ENCODE results near the gene CCDC33.

Gene CCDC33

GRCh38 chr15:74206801-74207281 lies 29.3 kb upstream of the CCDC33 start:
- H3K9me3 ChIP-seq (ENCODE audit: insufficient read depth, low read length): no peaks in the 10 kb centered on the region
- H3K4me1 ChIP-seq (ENCODE audit: low read length): no peaks in the 10 kb centered on the region
- TF ChIP-seq EZH2phosphoT487 (IDR thresholded peaks at IDR 0.05; ENCODE audit: low read depth) (no peak), CTCF (IDR thresholded peaks at IDR 0.05; ENCODE audit: low read depth, low read length) (no peak)
- no peak overlapping the region for H3K9ac ChIP-seq (ENCODE audit: low read length)
- H2AFZ ChIP-seq (ENCODE audit: low read depth, low read length): no peak overlapping the region
- no peaks in the 10 kb centered on the region for H3K79me2 ChIP-seq (ENCODE audit: low read length)
- peaks cover 18% of the 10 kb centered on the region for H3K27me3 ChIP-seq (ENCODE audit: low read depth, low read length)
- H3K4me3 ChIP-seq (ENCODE audit: low read length): no peak overlapping the region
- no peaks in the 10 kb centered on the region for H3K36me3 ChIP-seq (replicated peaks; ENCODE audit: low read depth, low read length)
- no peaks in the 10 kb centered on the region for H4K20me1 ChIP-seq (ENCODE audit: insufficient read depth, low read length)
- no peak overlapping the region for H3K4me2 ChIP-seq (ENCODE audit: low read length)
- H3K27ac ChIP-seq (ENCODE audit: low read length): no peak overlapping the region

GRCh38 chr15:74207652-74208440 lies 28.3 kb upstream of the CCDC33 start:
- H3K4me1 ChIP-seq (ENCODE audit: low read length): no peaks in the 10 kb centered on the region

DNA sequence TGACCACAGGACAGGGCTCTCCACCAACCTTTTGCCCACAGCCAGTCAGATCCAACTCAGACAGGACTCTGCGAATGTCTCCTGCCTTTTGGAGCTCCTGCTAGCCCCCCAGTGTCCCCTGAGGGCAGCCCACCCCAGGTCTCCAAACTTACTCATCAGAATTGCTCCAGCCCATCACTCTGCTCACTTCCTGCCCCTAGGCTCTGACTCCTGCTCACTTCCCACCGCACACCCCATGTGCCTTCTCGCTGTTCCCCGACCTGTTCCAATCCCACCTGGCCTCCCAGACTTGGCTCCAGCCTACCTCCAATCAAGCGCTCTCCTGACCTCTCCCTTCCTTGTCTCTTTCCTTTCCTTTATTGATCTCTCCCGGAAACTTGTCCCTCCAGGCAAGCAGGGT lies 27.6 kb upstream of the CCDC33 start:
- TF ChIP-seq EZH2phosphoT487 (IDR thresholded peaks at IDR 0.05; ENCODE audit: low read depth): no peak
- TF ChIP-seq CTCF (IDR thresholded peaks at IDR 0.05; ENCODE audit: low read depth, low read length): no peak
- Histone ChIP-seq H3K4me2 (ENCODE audit: low read length) (no peak overlapping the region), H3K36me3 (replicated peaks; ENCODE audit: low read depth, low read length) (no peaks in the 10 kb centered on the region), H3K4me3 (ENCODE audit: low read length) (no peak overlapping the region), H3K4me1 (ENCODE audit: low read length) (no peaks in the 10 kb centered on the region), H3K79me2 (ENCODE audit: low read length) (no peaks in the 10 kb centered on the region), H3K9me3 (ENCODE audit: insufficient read depth, low read length) (no peaks in the 10 kb centered on the region), H3K9ac (ENCODE audit: low read length) (no peak overlapping the region), H3K27me3 (ENCODE audit: low read depth, low read length) (peaks cover 10% of the 10 kb centered on the region), H3K27ac (ENCODE audit: low read length) (no peak overlapping the region), H4K20me1 (ENCODE audit: insufficient read depth, low read length) (no peaks in the 10 kb centered on the region), H2AFZ (ENCODE audit: low read depth, low read length) (no peak overlapping the region)

More at GRCh38 chr15:74207652-74208440, 28.3 kb upstream of the CCDC33 start:
- no peak overlapping the region for H3K27ac ChIP-seq (ENCODE audit: low read length)
- H3K4me2 ChIP-seq (ENCODE audit: low read length): no peak overlapping the region
- peaks cover 17% of the 10 kb centered on the region for H3K27me3 ChIP-seq (ENCODE audit: low read depth, low read length)
- H3K4me3 ChIP-seq (ENCODE audit: low read length): no peak overlapping the region
- no peaks in the 10 kb centered on the region for H3K36me3 ChIP-seq (replicated peaks; ENCODE audit: low read depth, low read length)
- no peaks in the 10 kb centered on the region for H3K79me2 ChIP-seq (ENCODE audit: low read length)
- no peak overlapping the region for H3K9ac ChIP-seq (ENCODE audit: low read length)
- no peaks in the 10 kb centered on the region for H3K9me3 ChIP-seq (ENCODE audit: insufficient read depth, low read length)
- H4K20me1 ChIP-seq (ENCODE audit: insufficient read depth, low read length): no peaks in the 10 kb centered on the region
- TF ChIP-seq CTCF (IDR thresholded peaks at IDR 0.05; ENCODE audit: low read depth, low read length): no peak
- TF ChIP-seq EZH2phosphoT487 (IDR thresholded peaks at IDR 0.05; ENCODE audit: low read depth): no peak
- no peak overlapping the region for H2AFZ ChIP-seq (ENCODE audit: low read depth, low read length)

- Histone ChIP-seq H3K36me3 (replicated peaks; ENCODE audit: low read depth, low read length) (no peaks in the 10 kb centered on the region), H3K4me1 (ENCODE audit: low read length) (no peaks in the 10 kb centered on the region), H3K9ac (ENCODE audit: low read length) (no peak overlapping the region), H3K4me3 (ENCODE audit: low read length) (no peak overlapping the region), H3K4me2 (ENCODE audit: low read length) (no peak overlapping the region), H3K27me3 (ENCODE audit: low read depth, low read length) (peaks cover 5% of the 10 kb centered on the region), H3K27ac (ENCODE audit: low read length) (no peak overlapping the region), H3K9me3 (ENCODE audit: insufficient read depth, low read length) (no peaks in the 10 kb centered on the region), H3K79me2 (ENCODE audit: low read length) (no peaks in the 10 kb centered on the region), H2AFZ (ENCODE audit: low read depth, low read length) (no peak overlapping the region), H4K20me1 (ENCODE audit: insufficient read depth, low read length) (no peaks in the 10 kb centered on the region)
- no peak for TF ChIP-seq CTCF (IDR thresholded peaks at IDR 0.05; ENCODE audit: low read depth, low read length)
- no peak for TF ChIP-seq EZH2phosphoT487 (IDR thresholded peaks at IDR 0.05; ENCODE audit: low read depth)
Observed at GRCh38 chr15:74208901-74209559, 27.1 kb upstream of the CCDC33 start.

All from OCI-LY3 (cell line).